GM21529 (cell line): ENCODE results near the gene WDFY3.

Experiments
- ATAC-seq: cut with Tn5 transposase; IDR thresholded peaks from one replicate; pipeline ENCODE4 v1.9.1; 2021; ENCODE audit not compliant: unreplicated experiment

The WDFY3 gene

GRCh38 chr4:84733343-84734033, 233.0 kb downstream of the WDFY3 start:
- no peak for ATAC-seq

DNA sequence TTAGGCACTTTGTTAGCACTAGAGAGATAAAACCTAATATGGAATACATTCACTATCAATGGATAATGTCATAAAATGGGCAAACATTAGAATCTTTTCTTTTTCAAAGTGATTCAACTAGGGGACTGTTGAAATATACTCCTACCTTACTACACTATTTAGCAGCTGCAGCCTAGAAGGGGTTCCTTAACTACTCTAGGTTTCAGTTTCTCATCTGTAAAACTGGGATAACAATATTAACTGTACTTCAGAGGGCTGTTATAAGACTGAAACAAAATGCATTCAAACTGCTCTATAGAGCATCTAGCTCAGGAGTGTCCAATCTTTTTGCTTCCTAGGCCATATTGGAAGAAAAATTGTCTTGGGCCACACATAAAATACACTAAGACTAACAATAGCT, 236.1 kb downstream of the WDFY3 start:
- no peak for ATAC-seq

GRCh38 chr4:84727491-84727890, 239.0 kb downstream of the WDFY3 start:
- ATAC-seq: no peak

DNA sequence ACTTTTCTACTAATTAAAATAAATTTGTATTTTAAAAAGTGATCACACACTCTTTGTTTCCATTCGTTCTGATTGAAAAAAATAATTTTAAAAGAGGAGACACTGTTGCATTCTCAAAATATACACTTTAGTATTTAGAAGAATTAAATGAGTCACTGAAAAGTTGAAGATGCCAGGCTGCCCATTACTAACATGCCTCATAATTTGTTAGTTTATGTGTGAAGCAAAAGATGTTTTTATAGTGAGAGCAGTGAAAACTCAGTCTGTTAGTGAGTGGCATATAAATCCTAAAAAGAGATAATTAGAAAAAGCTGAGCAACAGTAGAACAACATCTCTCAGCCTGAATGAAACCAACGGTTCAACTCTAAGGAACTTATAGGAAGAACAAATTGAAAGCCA, 240.1 kb downstream of the WDFY3 start:
- no peak for ATAC-seq

DNA sequence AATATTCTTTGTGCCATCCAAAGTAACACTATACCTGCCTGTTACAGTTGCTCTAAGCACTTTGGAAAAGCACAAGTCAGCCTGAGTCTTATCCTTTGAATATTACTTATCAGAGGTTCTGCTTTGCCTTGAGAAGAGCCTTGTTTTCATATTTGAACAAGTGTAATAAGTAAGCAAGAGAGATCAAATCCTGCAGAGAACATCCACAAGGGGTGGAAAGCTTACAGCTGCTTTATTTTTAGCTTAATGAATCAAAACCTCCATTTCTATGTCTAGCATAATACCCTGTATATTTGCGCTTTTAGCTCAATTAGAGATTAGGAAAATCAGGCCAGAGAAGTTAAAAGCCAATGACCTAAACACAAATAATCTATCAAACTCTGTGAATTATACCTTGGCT, 243.8 kb downstream of the WDFY3 start:
- no peak for ATAC-seq

DNA sequence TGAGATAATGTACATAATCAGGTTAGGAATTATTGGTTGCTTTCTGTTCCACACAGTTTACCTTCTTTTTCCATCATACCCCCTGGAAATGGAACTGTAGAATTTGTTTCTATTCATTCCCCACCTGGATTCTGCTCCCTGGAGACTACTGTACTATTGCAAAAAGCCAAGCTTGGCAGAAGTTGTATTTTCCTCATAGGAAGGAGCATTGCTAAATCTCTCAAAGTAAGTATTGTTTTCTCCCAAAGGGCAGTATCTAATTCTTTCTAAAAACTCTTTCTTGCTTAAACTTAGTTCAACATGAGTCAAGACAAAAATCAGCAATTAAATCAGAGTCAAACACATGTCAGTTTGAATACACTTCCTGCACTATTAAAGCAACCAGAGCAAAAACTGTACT, 247.4 kb downstream of the WDFY3 start:
- ATAC-seq: no peak

DNA sequence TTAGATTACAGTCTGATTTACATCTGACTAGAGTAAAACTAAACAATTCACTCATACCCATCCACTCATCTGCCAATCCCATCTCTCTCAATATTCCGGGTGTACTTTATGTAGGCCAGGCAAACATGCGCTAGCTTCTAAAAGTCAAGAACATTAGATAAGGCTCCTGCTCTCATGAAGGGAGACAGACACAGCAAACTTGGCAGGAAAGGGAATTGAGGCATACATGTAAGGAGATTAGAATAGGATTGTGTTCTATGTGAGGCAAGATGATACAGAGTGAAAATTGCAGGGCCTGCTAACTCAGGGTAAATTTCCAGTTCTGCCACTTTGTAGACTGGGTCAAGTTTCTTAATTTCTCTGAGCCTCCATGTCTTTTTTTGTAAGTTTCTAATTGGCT, 247.8 kb downstream of the WDFY3 start:
- no peak for ATAC-seq

- ATAC-seq: no peak
Measured at GRCh38 chr4:84710548-84710947, 255.9 kb downstream of the WDFY3 start.

GRCh38 chr4:84708406-84709135, 257.9 kb downstream of the WDFY3 start:
- no peak for ATAC-seq

DNA sequence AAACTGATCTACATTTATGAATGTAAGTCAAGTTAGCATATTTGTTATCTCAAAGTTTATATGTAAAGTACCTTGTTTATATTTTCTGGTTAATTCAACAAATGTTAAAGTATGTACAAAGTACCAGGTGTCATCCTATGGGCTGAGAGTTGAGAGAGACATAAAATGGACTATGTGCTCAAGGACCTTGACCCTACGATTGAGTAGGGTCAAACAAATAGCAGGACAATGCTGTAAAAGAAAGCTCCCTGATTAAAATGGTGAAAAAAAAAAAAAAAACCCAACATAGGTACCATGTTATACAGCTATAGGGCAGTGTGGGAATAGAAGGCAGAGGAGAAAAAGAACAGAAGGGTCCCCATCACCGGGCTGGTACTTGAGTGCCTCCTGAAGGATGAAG, 260.2 kb downstream of the WDFY3 start:
- no peak for ATAC-seq

- ATAC-seq: no peak
Measured at GRCh38 chr4:84699001-84699671, 267.4 kb downstream of the WDFY3 start.

- no peak for ATAC-seq
Measured at GRCh38 chr4:84697615-84698201, 268.8 kb downstream of the WDFY3 start.

- ATAC-seq: no peak
Measured at GRCh38 chr4:84697159-84697558, 269.3 kb downstream of the WDFY3 start.

DNA sequence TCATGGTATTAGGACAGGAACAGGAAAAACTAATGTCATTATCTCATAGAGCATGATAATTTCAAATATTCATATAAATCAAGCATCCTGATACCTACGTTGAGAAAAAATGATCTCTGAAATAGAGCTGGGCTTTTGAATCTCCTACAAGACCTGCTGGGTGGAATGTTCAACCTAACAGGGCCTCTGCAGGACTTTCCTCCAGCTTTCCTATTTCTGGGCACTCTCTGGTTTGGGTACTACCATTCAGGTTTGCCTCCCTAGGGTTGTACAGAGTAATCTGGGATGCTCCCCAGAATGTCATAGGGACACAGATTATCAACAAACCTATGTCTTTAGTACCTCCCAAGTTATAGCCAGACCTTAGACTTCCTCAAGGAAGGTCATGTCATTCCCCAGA, 274.7 kb downstream of the WDFY3 start:
- ATAC-seq: no peak

- ATAC-seq: no peak
Measured at GRCh38 chr4:84691170-84691691, 275.3 kb downstream of the WDFY3 start.

DNA sequence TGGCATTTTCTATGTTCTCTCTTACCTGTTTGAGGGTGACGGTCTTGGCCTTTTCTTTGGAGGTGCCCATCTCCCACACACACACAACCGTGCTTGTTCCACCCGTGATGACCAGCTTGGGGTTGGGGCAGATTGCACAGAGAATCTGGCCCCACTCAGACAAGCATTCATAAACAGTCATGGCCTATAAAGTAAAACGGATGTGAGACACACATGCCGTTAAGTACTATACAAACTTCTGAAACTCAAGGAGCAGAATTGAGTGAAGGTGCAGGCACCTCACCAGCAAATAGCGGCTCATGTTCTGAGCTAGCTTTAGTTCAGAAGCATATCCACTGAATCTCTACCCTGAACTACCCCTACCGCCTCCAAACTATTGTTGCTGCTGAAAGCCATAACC, 276.0 kb downstream of the WDFY3 start:
- ATAC-seq: no peak

GRCh38 chr4:84689197-84689596, 277.3 kb downstream of the WDFY3 start:
- no peak for ATAC-seq

DNA sequence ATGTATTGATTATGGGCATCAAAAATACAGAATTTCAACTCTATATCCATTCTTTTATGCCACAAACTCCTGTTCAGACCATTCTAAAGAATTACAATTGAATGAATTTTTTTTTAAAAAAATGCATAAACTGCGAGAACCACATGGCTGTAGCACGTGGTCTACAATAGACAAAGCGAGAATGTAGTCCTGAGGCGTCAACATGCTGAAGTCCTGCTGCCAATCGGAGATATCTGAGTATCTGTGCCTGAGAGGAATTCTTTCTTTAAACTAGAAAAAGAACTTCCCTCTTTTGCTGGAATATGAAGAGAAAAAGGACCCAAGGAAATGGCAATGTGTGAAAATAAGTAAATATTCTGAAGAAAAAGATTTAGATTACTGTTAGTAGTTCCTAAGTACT, 277.9 kb downstream of the WDFY3 start:
- ATAC-seq: no peak

GRCh38 chr4:84685105-84685504, 281.4 kb downstream of the WDFY3 start:
- no peak for ATAC-seq

GRCh38 chr4:84684361-84684760, 282.1 kb downstream of the WDFY3 start:
- no peak for ATAC-seq

DNA sequence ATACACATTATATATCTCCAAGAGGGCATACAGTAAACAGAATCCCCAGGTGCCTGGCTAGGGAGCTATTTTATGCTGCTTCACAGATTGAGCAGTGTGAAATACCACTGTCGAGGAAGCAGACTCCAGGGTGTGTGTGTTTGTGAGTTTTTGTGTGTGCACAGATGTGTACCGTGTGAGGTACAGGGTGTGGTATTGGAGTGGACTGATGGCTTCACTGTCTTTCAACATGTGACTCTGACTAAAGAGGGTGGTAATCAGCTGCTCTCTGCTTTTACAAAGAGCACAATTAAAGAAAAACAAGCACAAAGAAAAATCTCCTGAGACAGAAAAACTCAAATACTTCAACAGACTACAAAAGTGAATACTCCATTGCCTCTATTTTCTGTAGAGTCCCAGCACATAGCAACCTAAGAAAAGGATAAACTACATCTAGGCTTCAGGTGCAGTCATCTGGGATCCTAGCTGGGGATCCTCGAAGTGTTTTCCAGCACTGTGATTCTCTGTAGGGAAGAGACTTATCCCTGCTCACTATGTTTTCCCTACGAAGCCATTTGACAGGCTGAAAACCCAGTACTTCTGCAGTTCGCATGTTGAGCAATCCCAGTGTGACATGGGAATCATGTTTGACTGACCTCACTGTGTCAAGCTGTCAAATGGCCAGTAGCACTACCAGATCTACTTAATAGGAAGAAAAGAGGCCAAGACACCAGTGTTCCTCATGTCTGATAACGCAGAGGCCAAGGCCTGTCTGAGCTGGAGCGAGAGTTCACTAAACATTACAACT, 283.2 kb downstream of the WDFY3 start:
- no peak for ATAC-seq
